Measurements from ENCODE around the gene NAT16. TPM values are rescaled to one million over a fixed set of nuclear protein-coding genes. Genes with fewer than 3 reads are reported as not detected.
"Not testable (repeated sequence)": the region's sequence is repeated elsewhere in the genome, so short reads cannot be mapped to it uniquely, and the experiment has no call there.

NAT16 gene
- total RNA-seq, 1 donor from 2014 or later: not detected

DNA sequence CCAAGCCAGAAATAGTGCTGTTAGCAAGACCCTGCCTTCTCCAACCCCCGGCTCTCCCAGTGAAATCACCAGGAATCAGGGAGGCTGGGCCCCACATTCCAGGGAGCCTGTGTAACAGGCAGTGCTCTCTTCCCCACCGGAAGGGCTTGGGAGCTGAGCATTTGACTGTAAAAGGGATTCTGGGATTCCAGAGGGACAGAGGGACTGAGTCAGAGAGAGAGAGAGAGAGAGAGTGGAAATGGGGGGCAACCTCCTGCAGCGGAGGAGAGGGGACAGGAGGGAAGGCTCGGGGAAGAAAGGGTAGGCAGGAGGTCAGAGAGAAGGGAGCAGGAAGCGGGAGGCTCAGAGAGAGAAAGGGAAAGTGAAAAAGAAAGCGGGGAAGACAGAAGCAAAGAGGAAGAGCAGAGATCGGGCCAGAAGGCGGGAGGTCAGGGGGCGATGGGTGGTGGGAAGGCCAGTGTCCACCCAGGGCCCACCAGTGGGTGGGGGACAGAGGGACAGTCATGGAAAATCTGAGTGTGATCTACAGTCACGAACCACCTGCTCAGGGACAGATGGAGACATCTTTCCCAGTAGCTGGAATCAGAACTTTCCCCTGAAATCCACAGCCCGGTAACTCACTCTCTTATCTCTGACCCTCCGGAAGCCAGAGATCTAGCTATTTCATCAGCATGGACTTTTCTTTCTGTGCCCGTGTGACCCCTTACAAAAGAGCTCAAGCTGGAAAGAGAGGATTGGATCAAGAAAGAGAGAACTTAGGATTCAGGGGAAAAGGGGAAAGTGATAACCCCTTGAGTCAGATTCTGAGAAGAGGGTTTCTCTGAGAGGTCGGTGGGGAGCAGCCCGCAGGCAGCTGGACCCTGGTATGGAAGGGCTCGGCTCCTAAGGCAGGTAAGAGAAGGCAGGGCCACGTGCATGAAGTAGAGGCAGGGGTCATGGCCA lies 57.8 kb downstream of the NAT16 start:
- no peaks in the 10 kb centered on the region for H3K27me3 Mint-ChIP-seq (ENCODE audit: low read depth)
- H3K36me3 Mint-ChIP-seq (ENCODE audit: low read depth): peaks cover 4% of the 10 kb centered on the region
- H3K27ac Mint-ChIP-seq (ENCODE audit: unreplicated experiment): peak overlapping the region; percentile 100
- peaks cover 88% of the 10 kb centered on the region for H3K4me1 Mint-ChIP-seq (ENCODE audit: low read depth)
- peak; percentile 97 for DNase-seq (ENCODE audit: low spot score)
- no peak for TF ChIP-seq CTCF (IDR thresholded peaks at IDR 0.05)
- H3K9me3 Mint-ChIP-seq (ENCODE audit: low read depth): no peaks in the 10 kb centered on the region
- peak overlapping the region; percentile 69 for H3K4me3 Mint-ChIP-seq (ENCODE audit: unreplicated experiment)

DNA sequence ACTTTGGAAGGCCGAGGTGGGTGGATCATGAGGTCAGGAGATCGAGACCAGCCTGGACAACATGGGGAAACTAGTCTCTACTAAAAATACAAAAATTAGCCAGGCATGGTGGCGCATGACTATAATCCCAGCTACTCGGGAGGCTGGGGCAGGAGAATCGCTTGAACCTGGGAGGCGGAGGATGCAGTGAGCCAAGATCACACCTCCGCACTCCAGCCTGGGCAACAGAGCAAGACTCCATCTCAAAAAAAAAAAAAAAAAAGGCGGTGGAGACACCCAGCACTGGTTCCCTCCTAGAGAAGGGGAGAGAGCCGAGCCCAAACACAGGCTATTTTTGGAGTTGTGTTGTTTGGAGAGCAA lies 58.5 kb downstream of the NAT16 start:
- Mint-ChIP-seq H3K27ac (ENCODE audit: unreplicated experiment) (peak overlapping the region; percentile 100), H3K4me1 (ENCODE audit: low read depth) (peaks cover 88% of the 10 kb centered on the region)
- H3K9me3 Mint-ChIP-seq (ENCODE audit: low read depth); DNase-seq (ENCODE audit: low spot score); H3K27me3 Mint-ChIP-seq (ENCODE audit: low read depth); H3K4me3 Mint-ChIP-seq (ENCODE audit: unreplicated experiment); H3K36me3 Mint-ChIP-seq (ENCODE audit: low read depth): not testable (repeated sequence)

Small RNAs within 50 kb of the gene (microRNA-seq; reads per million reads assigned to microRNA genes)
- gene MIR4653 (ENCODE audit: borderline number of aligned reads): not detected

Other genes starting within 250 kb of the NAT16 start
- gene MUC3A, start 230.8 kb downstream of the NAT16 start, total RNA-seq: not detected in 3 replicates
- not detected in 3 replicates for gene MUC12, start 210.7 kb downstream of the NAT16 start, total RNA-seq
- gene MUC17, start 160.2 kb downstream of the NAT16 start, total RNA-seq: not detected in 3 replicates
- 26.1 to 35.7 TPM (median 30.4 TPM) in 3 replicates for gene TRIM56, start 94.8 kb downstream of the NAT16 start, total RNA-seq
- 794 to 1,203 TPM (median 1,180 TPM) in 3 replicates for gene SERPINE1, start 53.2 kb downstream of the NAT16 start, total RNA-seq
- 55.9 to 60.5 TPM (median 60.4 TPM) in 3 replicates for gene AP1S1, start 25.8 kb downstream of the NAT16 start, total RNA-seq
- gene VGF, start 14.7 kb downstream of the NAT16 start, total RNA-seq: 0.22 to 0.26 TPM in 2 of 3 replicates, not detected in the other
- not detected in 3 replicates for gene MOGAT3, start 20.7 kb upstream of the NAT16 start, total RNA-seq
- 129 to 156 TPM (median 149 TPM) in 3 replicates for gene PLOD3, start 37.3 kb upstream of the NAT16 start, total RNA-seq
- 57.2 to 65.0 TPM (median 58.1 TPM) in 3 replicates for gene ZNHIT1, start 37.9 kb upstream of the NAT16 start, total RNA-seq
- 6.6 to 7.7 TPM (median 7.6 TPM) in 3 replicates for gene CLDN15, start 57.5 kb upstream of the NAT16 start, total RNA-seq
- 110 to 133 TPM (median 118 TPM) in 3 replicates for gene FIS1, start 64.8 kb upstream of the NAT16 start, total RNA-seq
- gene IFT22, start 141.5 kb upstream of the NAT16 start, total RNA-seq: 24.3 to 33.0 TPM (median 26.8 TPM) in 3 replicates
- gene COL26A1, start 182.6 kb upstream of the NAT16 start, total RNA-seq: 102 to 156 TPM (median 155 TPM) in 3 replicates